Mammary epithelial cell (primary cell): ENCODE measurements around the gene PAK5.

Experiments
- CTCF ChIP-seq, 2 donors: IDR thresholded peaks in 1 of 2; conservative IDR thresholded peaks in 1 of 2; 2 replicates each; pipeline ENCODE4 v1.5.1; 2011 to 2012; ENCODE audit warnings: inconsistent platforms in 2 of 2, low read length in 2 of 2, mild to moderate bottlenecking in 2 of 2, control low read depth in 1 of 2, low read depth in 1 of 2; ENCODE audit not compliant: insufficient read depth in 1 of 2; ENCODE audit errors: extremely low read depth in 1 of 2
- EZH2 ChIP-seq: IDR thresholded peaks from 2 replicates; pipeline ENCODE4 v1.6.1; 2012; ENCODE audit warnings: low read length, inconsistent platforms, borderline replicate concordance

DNA sequence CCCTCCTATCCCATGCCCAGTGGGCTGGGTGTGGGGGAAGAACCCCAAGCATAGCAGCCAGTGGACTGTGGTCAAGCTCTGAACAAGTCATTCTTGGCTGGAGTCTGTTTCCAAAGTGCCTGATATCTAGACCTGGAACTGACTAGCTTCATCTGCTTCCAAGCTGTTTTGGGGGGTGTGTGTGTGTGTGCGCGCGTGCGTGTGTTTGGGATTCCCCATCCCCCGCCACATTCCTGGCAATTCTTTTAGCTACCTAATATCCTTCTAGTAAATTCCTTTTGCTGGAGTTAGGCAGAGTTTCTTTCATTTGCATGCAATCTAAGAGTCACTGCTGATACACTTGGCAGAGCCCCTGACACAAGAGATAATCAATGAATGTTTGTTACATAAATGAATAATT, 7.8 kb downstream of the PAK5 start:
- no peak for TF ChIP-seq CTCF (conservative IDR thresholded peaks at IDR 0.05 in 1 of 2, IDR thresholded peaks at IDR 0.05 in 1 of 2; ENCODE audit: extremely low read depth in 1 of 2, insufficient read depth in 1 of 2, low read depth in 1 of 2, low read length in 2 of 2)
- TF ChIP-seq EZH2: no peak
